ENCODE data around the gene LEKR1.
"Not testable (repeated sequence)": the region's sequence is repeated elsewhere in the genome, so short reads cannot be mapped to it uniquely, and the experiment has no call there.

The LEKR1 gene

DNA sequence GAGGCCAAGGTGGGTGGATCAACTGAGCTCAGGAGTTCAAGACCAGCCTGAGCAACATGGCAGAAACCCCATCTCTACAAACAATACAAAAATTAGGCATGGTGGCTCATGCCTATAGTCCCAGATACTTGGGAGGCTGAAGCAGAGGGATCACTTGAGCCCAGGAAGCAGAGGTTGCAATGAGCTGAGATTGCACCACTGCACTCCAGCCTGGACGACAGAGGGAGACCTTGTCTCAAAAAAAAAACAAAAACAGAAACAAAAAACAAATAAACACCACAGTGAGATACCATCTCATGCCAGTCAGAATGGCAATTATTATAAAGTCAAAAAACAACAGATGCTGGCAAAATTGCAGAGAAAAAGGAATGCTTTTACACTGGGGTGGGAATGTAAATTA lies 69.2 kb downstream of the LEKR1 start:
- in situ Hi-C loops (cut with MboI; ENCODE audit: low sequenced_read_pairs): not testable (repeated sequence)

DNA sequence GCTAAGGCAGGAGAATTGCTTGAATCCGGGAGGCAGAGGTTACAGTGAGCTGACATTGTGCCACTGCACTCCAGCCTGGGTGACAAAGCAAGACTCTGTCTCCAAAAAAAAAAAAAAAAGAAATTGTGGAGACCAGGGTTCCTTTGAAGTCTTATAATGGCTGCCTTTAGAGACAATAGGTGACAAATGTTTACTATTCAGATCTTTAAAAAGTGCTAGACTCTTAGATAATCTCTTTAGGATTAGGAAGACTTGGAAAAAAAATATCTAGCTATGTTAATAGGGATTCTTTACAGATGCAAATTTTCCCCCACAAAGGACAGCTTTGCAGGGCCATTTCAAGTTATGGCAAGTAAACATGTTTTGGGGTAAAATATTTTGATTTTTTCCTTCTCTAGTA lies 71.7 kb downstream of the LEKR1 start:
- in situ Hi-C loops (cut with MboI; ENCODE audit: low sequenced_read_pairs): not testable (repeated sequence)

DNA sequence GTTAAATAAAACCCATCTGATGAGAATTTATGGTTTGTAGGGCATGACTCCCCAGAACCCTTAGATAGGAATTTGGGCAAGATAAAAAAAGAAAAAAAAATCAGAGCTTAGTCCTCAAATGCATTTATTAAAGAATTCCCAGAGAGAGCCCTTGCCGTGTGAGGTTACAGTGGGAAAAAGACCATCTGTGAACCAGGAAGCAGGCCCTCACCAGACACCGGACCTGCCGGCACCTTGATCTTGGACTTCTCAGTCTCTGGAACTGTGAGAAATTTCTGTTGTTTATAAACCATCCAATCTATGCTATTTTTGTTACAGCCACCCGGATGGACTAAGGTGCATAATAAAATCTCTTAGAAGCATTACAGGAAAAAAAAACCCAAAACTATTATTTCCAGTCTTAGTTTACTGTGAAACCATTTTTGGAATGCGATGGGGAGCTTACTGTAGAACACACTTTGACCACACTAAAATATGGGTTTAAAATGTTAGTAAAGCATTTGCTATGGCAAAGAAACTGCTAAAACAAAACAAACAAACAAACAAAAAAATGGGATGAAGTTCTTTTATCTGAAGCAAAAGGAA lies 72.2 kb downstream of the LEKR1 start:
- in situ Hi-C loops (cut with MboI; ENCODE audit: low sequenced_read_pairs): no loop called here

DNA sequence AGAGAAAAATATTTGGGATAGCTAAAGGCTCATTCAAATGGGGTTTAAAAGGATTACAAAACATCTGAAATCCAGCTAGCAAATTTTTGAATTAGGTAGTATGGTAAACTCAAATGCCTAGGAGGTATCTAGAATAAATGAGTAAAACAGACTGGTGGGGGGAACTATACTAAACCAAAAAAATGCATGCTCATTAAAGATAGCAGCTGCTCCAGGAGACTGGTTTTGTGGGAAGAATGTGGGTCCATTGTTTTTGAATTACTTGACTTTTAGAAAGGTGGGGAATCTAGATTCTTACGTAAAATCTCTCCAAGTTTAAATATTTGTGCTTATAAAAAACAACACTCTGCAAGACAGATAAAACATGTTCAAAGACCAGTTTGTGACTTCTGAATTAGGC lies 73.8 kb downstream of the LEKR1 start:
- in situ Hi-C loops (cut with MboI; ENCODE audit: low sequenced_read_pairs): no loop called here

DNA sequence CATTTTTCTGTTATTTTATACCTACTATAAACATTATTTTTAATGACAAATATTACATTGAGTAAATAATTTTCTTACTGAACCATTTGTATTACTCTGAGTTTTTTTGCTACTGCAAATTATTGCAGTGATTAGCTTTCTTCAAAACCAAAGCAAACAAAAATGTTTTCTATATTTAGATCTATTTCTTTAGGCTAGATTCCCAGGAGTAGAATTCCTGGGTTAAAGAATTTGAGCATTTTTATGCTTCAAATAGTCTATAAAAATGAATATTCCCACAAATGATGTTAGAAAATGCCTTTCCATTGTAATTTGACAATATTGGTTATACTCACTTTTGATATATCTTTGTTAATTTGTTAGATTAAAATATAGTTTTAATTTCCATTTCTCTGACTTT lies 76.8 kb downstream of the LEKR1 start:
- in situ Hi-C loops (cut with MboI; ENCODE audit: low sequenced_read_pairs): no loop called here

DNA sequence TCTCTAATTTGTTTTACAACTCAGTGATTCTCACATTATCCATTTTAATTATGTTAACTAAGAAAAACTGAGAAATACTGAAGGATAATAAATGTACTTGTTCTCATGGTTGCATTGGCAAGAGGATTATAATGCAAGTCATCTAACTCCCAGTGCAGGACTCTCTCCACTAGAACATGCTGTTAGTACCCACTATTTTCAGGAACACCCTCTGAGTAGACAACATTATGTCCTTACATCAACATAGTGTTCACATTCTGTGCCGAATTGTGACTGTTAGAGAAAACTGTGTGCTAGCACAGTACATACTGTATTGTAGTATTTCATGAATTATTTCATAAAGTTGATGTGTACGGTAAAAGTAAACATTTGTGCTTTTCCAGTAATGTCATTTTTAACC lies 80.1 kb downstream of the LEKR1 start:
- in situ Hi-C loops (cut with MboI; ENCODE audit: low sequenced_read_pairs): no loop called here

DNA sequence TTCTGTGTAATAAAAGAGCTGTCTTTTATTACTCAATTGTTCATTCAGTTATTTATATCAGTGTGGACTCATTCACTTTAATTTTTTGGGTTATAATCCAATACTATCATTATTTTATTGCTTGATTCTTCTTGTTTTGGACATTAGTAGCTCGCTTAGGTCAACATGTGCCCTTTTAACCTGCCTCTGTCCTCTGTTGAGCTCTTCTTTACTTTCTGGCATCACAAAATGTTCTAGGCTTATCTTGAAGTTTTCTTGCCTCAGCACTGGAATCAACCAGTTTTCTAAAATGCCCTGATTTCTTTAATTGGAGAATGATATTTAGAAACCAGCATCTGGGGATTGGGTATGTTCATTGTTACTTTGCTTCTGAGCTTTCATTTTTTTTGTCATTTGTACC lies 82.2 kb downstream of the LEKR1 start:
- in situ Hi-C loops (cut with MboI; ENCODE audit: low sequenced_read_pairs): no loop called here

DNA sequence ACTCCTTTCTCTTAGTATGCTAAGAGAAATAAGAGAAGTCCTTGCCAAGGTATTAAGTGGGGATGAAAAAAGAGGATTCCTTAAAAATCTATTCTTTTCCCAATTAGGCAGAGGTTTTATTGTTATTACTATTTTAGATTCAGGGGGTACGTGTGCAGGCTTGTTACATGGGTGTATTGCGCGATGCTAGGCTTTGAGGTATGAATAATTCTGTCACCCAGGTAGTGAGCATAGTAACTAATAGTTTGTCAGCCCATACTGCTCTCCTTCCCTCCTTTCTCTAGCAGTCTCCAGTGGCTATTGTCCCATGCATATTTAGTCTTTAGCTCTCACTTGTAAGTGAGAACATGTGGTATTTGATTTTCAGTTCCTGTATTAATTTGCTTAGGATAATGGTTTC lies 83.9 kb downstream of the LEKR1 start:
- in situ Hi-C loops (cut with MboI; ENCODE audit: low sequenced_read_pairs): no loop called here

DNA sequence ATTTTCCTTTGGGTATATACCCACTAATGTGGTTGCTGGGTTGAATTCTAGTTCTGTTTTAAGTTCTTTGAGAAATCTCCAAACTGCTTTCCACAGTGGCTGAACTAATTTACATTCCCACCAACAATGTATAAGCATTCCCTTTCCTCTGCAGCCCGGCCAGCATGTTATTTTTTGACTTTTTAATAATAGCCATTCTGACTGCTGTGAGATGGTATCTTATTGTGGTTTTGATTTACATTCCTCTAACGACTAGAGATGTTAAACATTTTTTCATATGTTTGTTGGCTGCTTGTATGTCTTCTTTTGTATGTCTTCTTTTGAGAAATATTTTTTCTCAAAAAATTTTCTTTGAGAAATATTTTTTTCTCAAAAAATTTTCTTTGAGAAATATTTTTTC lies 84.7 kb downstream of the LEKR1 start:
- in situ Hi-C loops (cut with MboI; ENCODE audit: low sequenced_read_pairs): not testable (repeated sequence)

DNA sequence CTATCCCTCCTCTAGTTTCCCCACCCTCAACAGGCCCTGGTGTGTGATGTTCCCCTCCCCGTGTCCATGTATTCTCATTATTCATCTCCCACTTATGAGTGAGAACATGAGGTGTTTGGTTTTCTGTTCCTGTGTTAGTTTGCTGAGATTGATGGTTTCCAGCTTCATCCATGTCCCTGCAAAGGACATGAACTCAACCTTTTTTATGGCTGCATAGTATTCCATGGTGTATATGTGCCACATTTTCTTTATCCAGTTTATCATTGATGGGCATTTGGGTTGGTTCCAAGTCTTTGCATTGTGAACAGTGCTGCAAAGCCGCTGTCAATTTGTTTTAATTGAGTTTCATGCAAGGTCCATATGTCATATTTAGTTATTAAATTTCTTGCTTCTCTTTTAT lies 88.1 kb downstream of the LEKR1 start:
- in situ Hi-C loops (cut with MboI; ENCODE audit: low sequenced_read_pairs): not testable (repeated sequence)

DNA sequence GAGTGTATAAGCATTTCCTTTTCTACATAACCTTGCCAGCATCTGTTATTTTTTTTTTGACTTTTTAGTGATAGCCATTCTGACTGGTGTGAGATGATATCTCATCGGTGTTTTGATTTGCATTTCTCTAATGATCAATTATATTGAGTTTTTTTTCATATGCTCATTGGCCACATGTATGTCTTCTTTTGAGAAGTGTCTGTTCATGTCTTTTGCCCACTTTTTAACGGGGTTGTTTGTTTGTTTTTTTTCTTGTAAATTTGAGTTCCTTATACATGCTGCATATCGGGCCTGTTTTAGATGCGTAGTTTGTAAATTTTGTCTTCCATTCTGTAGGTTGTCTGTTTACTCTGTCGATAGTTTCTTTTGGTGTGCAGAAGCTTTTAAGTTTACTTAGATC lies 89.2 kb downstream of the LEKR1 start:
- in situ Hi-C loops (cut with MboI; ENCODE audit: low sequenced_read_pairs): no loop called here

DNA sequence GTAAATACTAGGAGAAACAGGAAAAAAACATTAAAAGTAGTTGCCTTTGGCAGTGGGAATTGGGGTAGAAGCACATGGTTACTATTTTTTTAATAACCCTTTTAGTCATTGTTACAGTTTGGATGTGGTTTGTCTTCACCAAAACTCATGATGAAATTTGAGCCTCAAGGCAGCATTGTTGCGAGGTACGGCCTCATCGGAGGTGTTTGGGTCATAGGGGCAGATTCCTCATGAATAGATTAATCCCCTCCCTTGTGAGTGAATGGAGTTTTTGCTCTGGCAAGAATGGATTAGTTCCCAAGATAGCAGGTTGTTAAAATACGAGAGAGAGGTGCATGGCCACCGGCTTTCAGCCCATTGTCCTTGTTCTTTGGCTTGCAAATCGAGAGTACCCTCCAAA lies 92.6 kb downstream of the LEKR1 start:
- in situ Hi-C loops (cut with MboI; ENCODE audit: low sequenced_read_pairs): no loop called here

DNA sequence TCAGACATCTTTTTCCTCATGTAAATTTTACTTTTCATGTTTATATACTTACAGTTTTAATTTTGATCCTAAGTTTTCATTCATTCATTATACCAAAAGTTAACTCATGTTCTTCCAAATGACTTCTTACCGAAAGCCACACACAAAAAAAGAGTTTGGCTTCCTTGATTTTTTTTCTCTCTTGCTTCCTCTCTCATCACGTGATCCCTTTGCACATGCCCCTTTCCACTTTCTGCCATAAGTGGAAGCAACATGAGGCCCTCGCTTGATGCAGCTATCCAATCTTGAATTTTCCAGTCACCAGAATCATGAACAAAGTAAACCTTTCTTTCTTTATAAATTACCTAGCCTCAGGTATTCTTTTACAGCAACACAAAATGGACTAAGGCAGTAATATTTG lies 93.7 kb downstream of the LEKR1 start:
- in situ Hi-C loops (cut with MboI; ENCODE audit: low sequenced_read_pairs): no loop called here

DNA sequence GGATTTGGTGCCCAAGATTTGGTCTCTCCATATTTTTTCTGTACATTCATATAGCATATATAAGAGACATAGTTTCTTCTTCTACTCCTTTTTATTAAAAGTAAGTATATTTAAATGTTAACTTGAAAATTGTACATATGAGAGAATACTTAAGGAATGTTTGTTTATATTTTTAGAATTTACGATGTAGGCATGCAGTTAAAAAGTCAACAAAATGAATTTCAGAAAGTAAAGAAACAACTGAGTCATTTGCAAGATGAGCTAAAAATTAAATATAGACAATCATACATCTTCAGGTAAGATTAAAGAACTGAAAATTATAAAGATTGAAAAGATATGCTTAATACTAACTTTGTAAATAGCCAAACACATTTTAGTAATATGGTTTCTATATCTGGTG lies 94.2 kb downstream of the LEKR1 start:
- in situ Hi-C loops (cut with MboI; ENCODE audit: low sequenced_read_pairs): no loop called here

DNA sequence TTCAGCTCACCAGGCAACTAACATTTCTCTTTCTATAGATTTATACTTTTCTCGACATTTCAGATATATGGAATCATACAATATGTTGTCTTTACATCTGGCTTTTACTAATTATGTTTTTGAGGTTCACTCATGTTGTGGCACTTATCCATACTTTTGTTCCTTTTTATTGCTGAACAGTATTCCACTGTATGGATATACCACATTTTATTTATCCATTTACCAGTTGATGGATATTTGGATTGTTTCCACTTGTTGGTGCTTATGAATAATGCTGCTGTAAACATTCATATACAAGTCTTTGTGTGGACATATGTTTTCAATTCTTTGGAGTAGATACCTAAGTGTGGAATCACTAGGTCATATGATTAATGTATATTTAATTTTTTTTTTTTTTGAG lies 97.2 kb downstream of the LEKR1 start:
- in situ Hi-C loops (cut with MboI; ENCODE audit: low sequenced_read_pairs): no loop called here

DNA sequence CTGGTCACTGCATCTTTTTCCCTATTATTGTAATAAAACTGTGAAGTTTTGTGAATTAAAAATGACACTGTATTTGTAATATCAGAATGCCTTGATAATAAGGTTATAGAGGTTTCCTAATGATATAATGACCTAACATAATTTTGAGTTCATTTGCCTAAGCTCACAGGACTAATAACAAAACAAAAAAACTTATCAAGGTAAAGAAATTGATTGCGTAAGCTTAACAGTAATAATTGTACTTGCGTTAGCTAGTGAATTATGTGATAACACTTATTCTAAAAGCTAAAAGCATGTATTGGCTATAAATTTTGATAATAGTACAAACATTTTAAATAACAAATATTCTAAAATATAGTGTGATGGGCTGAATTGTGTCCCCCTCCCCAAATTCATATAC lies 112.6 kb downstream of the LEKR1 start:
- in situ Hi-C loops (cut with MboI; ENCODE audit: low sequenced_read_pairs): no loop called here

DNA sequence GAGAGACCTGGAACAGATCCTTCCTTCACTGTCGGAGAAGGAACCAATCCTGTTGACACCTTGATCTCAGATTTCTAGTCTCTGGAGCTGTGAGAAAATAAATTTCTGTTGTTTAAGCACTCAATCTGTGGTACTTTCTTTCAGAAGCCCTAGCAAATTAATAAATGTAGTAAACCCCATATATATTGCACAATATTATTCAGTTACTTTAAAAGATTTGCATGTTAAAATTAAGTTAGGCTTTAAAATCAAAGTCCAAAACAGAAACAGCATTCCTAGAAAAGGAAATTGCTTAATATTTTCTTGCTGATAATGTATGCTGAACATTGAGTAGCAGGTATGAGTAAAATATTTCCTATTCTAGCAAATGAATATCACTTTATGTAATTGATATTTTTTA lies 113.2 kb downstream of the LEKR1 start:
- in situ Hi-C loops (cut with MboI; ENCODE audit: low sequenced_read_pairs): no loop called here

DNA sequence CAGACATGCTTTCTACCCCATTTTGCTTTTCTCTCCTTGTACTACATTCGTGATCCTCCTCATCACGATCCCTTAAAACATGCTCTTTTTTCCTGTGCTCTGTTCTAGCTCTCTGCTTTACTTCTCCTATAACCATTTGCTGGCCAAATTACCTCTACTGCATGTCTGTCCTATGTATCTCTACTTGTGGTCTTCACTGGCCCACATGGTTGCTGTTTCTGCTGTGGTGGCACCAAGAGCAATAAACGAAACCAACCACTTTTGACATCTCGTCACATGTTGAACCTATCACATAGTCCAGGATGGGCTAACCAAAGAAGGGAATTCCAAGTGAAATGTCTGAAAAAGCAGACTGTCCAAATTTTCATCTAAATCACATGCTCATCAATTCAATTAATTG lies 115.2 kb downstream of the LEKR1 start:
- in situ Hi-C loops (cut with MboI; ENCODE audit: low sequenced_read_pairs): no loop called here

DNA sequence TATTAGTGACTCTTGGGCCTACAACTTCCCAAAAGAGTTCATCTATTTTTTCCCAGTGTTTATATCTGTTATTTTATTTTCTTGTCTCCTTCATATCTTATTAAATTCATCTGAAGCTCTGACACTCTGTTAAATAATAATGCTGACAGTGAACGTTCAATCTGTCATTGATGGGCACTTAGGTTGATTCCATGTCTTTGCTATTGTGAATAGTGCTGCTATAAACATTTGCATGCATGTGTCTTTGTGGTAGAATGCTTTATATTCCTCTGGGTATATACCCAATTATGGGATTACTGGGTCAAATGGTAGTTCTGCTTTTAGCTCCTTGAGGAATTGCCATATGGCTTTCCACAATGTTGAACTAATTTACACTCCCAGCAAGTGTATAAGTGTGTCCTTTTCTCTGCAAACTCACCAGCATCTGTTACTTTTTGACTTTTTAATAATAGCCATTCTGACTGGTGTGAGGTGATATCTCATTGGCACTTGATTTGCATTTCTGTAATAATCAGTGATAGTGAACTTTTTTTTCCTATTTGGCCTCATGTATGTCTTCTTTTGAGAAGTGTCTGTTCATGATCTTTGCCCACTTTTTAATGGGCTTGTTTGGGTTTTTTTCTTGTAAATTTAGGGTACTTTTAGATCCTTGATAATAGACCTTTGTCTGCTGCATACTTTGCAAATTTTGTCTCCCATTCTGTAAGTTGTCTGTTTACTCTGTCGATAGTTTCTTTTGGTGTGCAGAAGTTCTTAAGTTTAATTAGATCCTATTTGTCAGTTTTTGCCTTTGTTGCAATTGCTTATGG lies 122.5 kb downstream of the LEKR1 start:
- in situ Hi-C loops (cut with MboI; ENCODE audit: low sequenced_read_pairs): no loop called here

DNA sequence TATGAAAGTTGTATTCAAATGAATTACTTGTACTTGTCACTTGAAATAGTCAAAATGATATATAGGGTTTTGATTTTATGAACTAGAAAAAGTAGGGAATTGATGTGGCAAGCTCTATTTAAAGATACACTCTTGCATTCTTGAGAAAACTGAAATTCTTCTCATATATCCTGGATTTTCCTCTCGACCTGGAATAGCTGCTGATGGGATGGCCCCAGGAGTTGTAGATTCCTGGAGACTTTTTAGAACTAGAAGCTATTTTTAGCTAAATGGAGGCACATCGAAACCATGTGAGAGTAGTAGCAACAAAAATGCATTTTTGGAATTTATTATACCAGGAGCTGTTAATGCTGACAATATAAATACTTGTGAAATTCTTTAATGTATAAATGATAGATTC lies 125.9 kb downstream of the LEKR1 start:
- in situ Hi-C loops (cut with MboI; ENCODE audit: low sequenced_read_pairs): no loop called here

DNA sequence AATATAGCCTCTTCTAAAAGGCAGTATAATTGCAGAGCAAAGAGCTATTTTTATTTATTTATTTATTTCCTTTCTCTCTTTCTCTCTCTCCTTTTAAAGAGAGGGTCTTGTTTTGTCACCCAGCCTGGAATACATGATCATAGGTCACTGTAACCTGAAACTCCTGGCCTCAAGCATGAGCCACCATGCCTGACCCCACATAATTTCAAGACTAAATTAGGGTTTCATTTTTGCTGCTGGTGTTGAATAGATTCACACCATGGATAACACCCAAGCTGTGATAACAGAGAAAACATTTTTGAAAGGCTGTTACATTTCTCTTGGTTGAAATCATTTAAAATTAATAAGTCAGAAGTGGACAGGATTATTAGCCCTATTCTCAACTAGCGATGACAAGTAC lies 131.6 kb downstream of the LEKR1 start:
- in situ Hi-C loops (cut with MboI; ENCODE audit: low sequenced_read_pairs): no loop called here

DNA sequence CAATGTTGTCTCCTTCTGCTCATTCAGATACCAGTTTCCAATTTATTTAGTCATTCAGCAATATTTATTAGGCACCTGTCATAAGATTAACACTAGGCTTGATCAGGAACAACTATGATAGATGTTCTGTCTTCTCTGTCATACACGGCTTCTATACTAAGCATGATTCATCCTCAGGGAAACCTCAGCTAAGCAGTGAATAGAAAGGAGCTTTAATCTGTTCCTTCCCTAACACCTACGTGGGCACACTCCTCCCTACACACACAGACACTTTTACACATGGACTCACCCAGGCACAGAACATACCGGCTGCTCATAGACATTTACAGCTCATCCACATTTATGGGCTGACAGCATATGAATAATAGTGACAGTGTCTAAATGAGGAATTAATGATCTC lies 136.9 kb downstream of the LEKR1 start:
- in situ Hi-C loops (cut with MboI; ENCODE audit: low sequenced_read_pairs): no loop called here

DNA sequence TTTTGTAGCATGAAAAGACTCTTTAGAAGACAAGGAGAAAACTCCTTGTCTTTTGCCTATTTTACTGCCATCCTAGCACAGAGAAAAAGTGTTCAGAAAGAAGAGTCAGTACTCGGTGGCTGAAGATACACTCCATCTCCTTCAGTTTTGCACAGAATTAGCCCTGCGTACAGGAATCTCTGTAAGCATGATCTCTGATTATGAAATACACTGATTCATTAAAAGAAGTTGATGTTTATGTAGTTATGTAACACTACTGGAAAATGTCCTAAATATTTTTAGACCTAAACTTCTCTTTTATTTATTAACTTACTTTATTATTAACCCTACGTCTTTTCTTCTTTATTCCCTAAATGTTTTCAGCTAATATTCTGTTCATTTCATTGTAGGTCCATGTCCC lies 138.4 kb downstream of the LEKR1 start:
- in situ Hi-C loops (cut with MboI; ENCODE audit: low sequenced_read_pairs): no loop called here
